Measurements from ENCODE around the gene PRAMEF14. TPM values are rescaled to one million over a fixed set of nuclear protein-coding genes. Genes with fewer than 3 reads are reported as not detected.
"Not testable (repeated sequence)": the region's sequence is repeated elsewhere in the genome, so short reads cannot be mapped to it uniquely, and the experiment has no call there.

PRAMEF14 gene
- total RNA-seq, 1 experiment from 2014 or later = not detected

GRCh38 chr1:13297216-13297931, 49.6 kb downstream of the PRAMEF14 start:
- not testable (repeated sequence) for H3K9me3 ChIP-seq, H3K4me3 ChIP-seq, H3K36me3 ChIP-seq, H3K27me3 ChIP-seq, DNase-seq

Other genes starting within 250 kb of the PRAMEF14 start
- not detected in 2 replicates for gene HNRNPCL2, start 230.3 kb downstream of the PRAMEF14 start, total RNA-seq (2014; rRNA removed; shearing (Covaris generic); ENCODE audit: low replicate concordance)
- not detected in 2 replicates for gene PRAMEF26, start 191.1 kb downstream of the PRAMEF14 start, total RNA-seq (2014; rRNA removed; shearing (Covaris generic); ENCODE audit: low replicate concordance)
- gene HNRNPCL4, start 181.5 kb downstream of the PRAMEF14 start, total RNA-seq (2014; rRNA removed; shearing (Covaris generic); ENCODE audit: low replicate concordance) = not detected in 2 replicates
- gene PRAMEF9, start 175.3 kb downstream of the PRAMEF14 start, total RNA-seq (2014; rRNA removed; shearing (Covaris generic); ENCODE audit: low replicate concordance) = not detected in 2 replicates
- gene PRAMEF13, start 145.7 kb downstream of the PRAMEF14 start, total RNA-seq (2014; rRNA removed; shearing (Covaris generic); ENCODE audit: low replicate concordance) = not detected in 2 replicates
- not detected in 2 replicates for gene PRAMEF18, start 121.0 kb downstream of the PRAMEF14 start, total RNA-seq (2014; rRNA removed; shearing (Covaris generic); ENCODE audit: low replicate concordance)
- not detected in 2 replicates for gene PRAMEF5, start 92.9 kb downstream of the PRAMEF14 start, total RNA-seq (2014; rRNA removed; shearing (Covaris generic); ENCODE audit: low replicate concordance)
- gene PRAMEF8, start 62.0 kb downstream of the PRAMEF14 start, total RNA-seq (2014; rRNA removed; shearing (Covaris generic); ENCODE audit: low replicate concordance) = not detected in 2 replicates
- not detected in 2 replicates for gene PRAMEF33, start 43.6 kb downstream of the PRAMEF14 start, total RNA-seq (2014; rRNA removed; shearing (Covaris generic); ENCODE audit: low replicate concordance)
- gene PRAMEF15, start 31.6 kb downstream of the PRAMEF14 start, total RNA-seq (2014; rRNA removed; shearing (Covaris generic); ENCODE audit: low replicate concordance) = not detected in 2 replicates
- gene PRAMEF19, start 24.8 kb upstream of the PRAMEF14 start, total RNA-seq (2014; rRNA removed; shearing (Covaris generic); ENCODE audit: low replicate concordance) = not detected in 2 replicates
- gene PRAMEF17, start 42.5 kb upstream of the PRAMEF14 start, total RNA-seq (2014; rRNA removed; shearing (Covaris generic); ENCODE audit: low replicate concordance) = not detected in 2 replicates
- gene PRAMEF20, start 63.3 kb upstream of the PRAMEF14 start, total RNA-seq (2014; rRNA removed; shearing (Covaris generic); ENCODE audit: low replicate concordance) = not detected in 2 replicates
- not detected in 2 replicates for gene LRRC38, start 166.9 kb upstream of the PRAMEF14 start, total RNA-seq (2014; rRNA removed; shearing (Covaris generic); ENCODE audit: low replicate concordance)
- gene PDPN, start 236.7 kb upstream of the PRAMEF14 start, total RNA-seq (2014; rRNA removed; shearing (Covaris generic); ENCODE audit: low replicate concordance) = 29.0 and 47.5 TPM in 2 replicates

All from MG63 (cell line).